H9 (cell line): Measurements from ENCODE around the gene AK8. TPM values are rescaled to one million over a fixed set of nuclear protein-coding genes. Genes with fewer than 3 reads are reported as not detected.

Experiments used
- DNase-seq: peaks from one replicate; pipeline ENCODE4 v3.0.0-alpha.2; 2017
- H2AFZ ChIP-seq: one replicate; pipeline ENCODE4 v1.6.1; 2013; ENCODE audit warnings: mild to moderate bottlenecking, low read length, control low read depth, moderate library complexity
- H2AK5ac ChIP-seq: 2 replicates; pipeline ENCODE4 v1.6.1; 2013; ENCODE audit warnings: low read length, control low read depth, mixed read lengths; ENCODE audit not compliant: insufficient read length
- H2BK120ac ChIP-seq: one replicate; pipeline ENCODE4 v1.6.1; 2013; ENCODE audit warnings: low read depth, mild to moderate bottlenecking, low read length, control low read depth, inconsistent platforms; ENCODE audit not compliant: poor library complexity, severe bottlenecking
- H2BK12ac ChIP-seq: 2 replicates; pipeline ENCODE4 v1.6.1; 2013; ENCODE audit warnings: low read length, control low read depth, mixed read lengths, low read depth; ENCODE audit not compliant: insufficient read length
- H2BK15ac ChIP-seq: 2 replicates; pipeline ENCODE4 v1.6.1; 2013; ENCODE audit warnings: low read depth, low read length, control low read depth
- H2BK20ac ChIP-seq: one replicate; pipeline ENCODE4 v1.6.1; 2013; ENCODE audit warnings: low read depth, mild to moderate bottlenecking, low read length, control low read depth, inconsistent platforms; ENCODE audit not compliant: poor library complexity, severe bottlenecking
- H2BK5ac ChIP-seq: 2 replicates; pipeline ENCODE4 v1.6.1; 2013; ENCODE audit warnings: low read length, control low read depth, mixed read lengths; ENCODE audit not compliant: insufficient read length
- H3K14ac ChIP-seq: 2 replicates; pipeline ENCODE4 v1.6.1; 2013; ENCODE audit warnings: low read length, control low read depth; ENCODE audit not compliant: insufficient read depth
- H3K18ac ChIP-seq: 2 replicates; pipeline ENCODE4 v1.6.1; 2013; ENCODE audit warnings: low read depth, mild to moderate bottlenecking, mixed read lengths, low read length, control low read depth; ENCODE audit not compliant: insufficient read length
- H3K23ac ChIP-seq: 2 replicates; pipeline ENCODE4 v1.6.1; 2013; ENCODE audit warnings: low read length, control low read depth, mixed read lengths, low read depth; ENCODE audit not compliant: insufficient read length
- H3K23me2 ChIP-seq: 2 replicates; pipeline ENCODE4 v1.6.1; 2013; ENCODE audit warnings: low read depth, mild to moderate bottlenecking, mixed read lengths, low read length, control low read depth; ENCODE audit not compliant: insufficient read length, poor library complexity, severe bottlenecking
- H3K27ac ChIP-seq: 2 replicates; pipeline ENCODE4 v1.5.1; 2013; ENCODE audit warnings: low read length, control low read depth, mixed read lengths, low read depth; ENCODE audit not compliant: insufficient read length
- H3K27me3 ChIP-seq: 2 replicates; pipeline ENCODE4 v1.6.1; 2013; ENCODE audit warnings: low read length, control low read depth, inconsistent platforms; ENCODE audit not compliant: insufficient read depth
- H3K4ac ChIP-seq: 2 replicates; pipeline ENCODE4 v1.6.1; 2013; ENCODE audit warnings: low read depth, mild to moderate bottlenecking, control low read depth, inconsistent platforms, low read length, moderate library complexity
- H3K4me1 ChIP-seq: 2 replicates; pipeline ENCODE4 v1.6.1; 2013; ENCODE audit warnings: low read length, control low read depth, inconsistent platforms; ENCODE audit not compliant: insufficient read depth
- H3K4me2 ChIP-seq: 2 replicates; pipeline ENCODE4 v1.6.1; 2013; ENCODE audit warnings: low read length, control low read depth, mixed read lengths; ENCODE audit not compliant: insufficient read length, insufficient read depth
- H3K56ac ChIP-seq: 2 replicates; pipeline ENCODE4 v1.6.1; 2013; ENCODE audit warnings: low read depth, mild to moderate bottlenecking, mixed read lengths, low read length, control low read depth; ENCODE audit not compliant: insufficient read length
- H3K79me1 ChIP-seq: 2 replicates; pipeline ENCODE4 v1.6.1; 2013; ENCODE audit warnings: low read depth, mild to moderate bottlenecking, moderate library complexity, low read length, control low read depth, inconsistent platforms; ENCODE audit not compliant: insufficient read depth, poor library complexity, severe bottlenecking
- H3K79me2 ChIP-seq: 2 replicates; pipeline ENCODE4 v1.6.1; 2013; ENCODE audit warnings: low read length, control low read depth, inconsistent platforms; ENCODE audit not compliant: insufficient read depth
- H3K9ac ChIP-seq: 2 replicates; pipeline ENCODE4 v1.6.1; 2013; ENCODE audit warnings: low read length, control low read depth, mixed read lengths; ENCODE audit not compliant: insufficient read length; ENCODE audit errors: extremely low read depth
- H3K9me3 ChIP-seq: one replicate; pipeline ENCODE4 v1.6.1; 2013; ENCODE audit warnings: low read depth, low read length, inconsistent platforms; ENCODE audit not compliant: control insufficient read depth
- H3T11ph ChIP-seq: one replicate; pipeline ENCODE4 v1.6.1; 2013; ENCODE audit warnings: mild to moderate bottlenecking, low read length, control low read depth, inconsistent platforms
- H4K20me1 ChIP-seq: one replicate; pipeline ENCODE4 v1.6.1; 2013; ENCODE audit not compliant: control insufficient read depth, insufficient read length, insufficient read depth
- H4K5ac ChIP-seq: 2 replicates; pipeline ENCODE4 v1.6.1; 2013; ENCODE audit warnings: low read depth, mild to moderate bottlenecking, mixed read lengths, low read length, control low read depth; ENCODE audit not compliant: insufficient read length
- H4K8ac ChIP-seq: replicated peaks from 2 replicates; pipeline ENCODE4 v1.6.1; 2013; ENCODE audit warnings: low read length, control low read depth, mixed read lengths, low read depth; ENCODE audit not compliant: insufficient read length
- H4K91ac ChIP-seq: 2 replicates; pipeline ENCODE4 v1.6.1; 2013; ENCODE audit warnings: low read depth, mild to moderate bottlenecking, moderate library complexity, mixed read lengths, low read length, control low read depth; ENCODE audit not compliant: insufficient read length
- H3K27ac Mint-ChIP-seq, 3 experiments: 2 replicates in 2 of 3; 3 replicates in 1 of 3; pipeline ENCODE4 v1.8.0; 2020 to 2021; ENCODE audit warnings: mixed read lengths in 3 of 3, mild to moderate bottlenecking in 1 of 3, moderate library complexity in 1 of 3
- H3K27me3 Mint-ChIP-seq: 2 replicates; pipeline ENCODE4 v1.8.0; 2021; ENCODE audit warnings: low read depth, mild to moderate bottlenecking, moderate library complexity, mixed read lengths
- H3K36me3 Mint-ChIP-seq, 3 experiments: 2 replicates in 2 of 3; 3 replicates in 1 of 3; pipeline ENCODE4 v1.8.0; 2020 to 2021; ENCODE audit warnings: low read depth in 3 of 3, mixed read lengths in 3 of 3; ENCODE audit not compliant: insufficient read depth in 1 of 3
- H3K4me1 Mint-ChIP-seq, 2 experiments: 2 replicates each; pipeline ENCODE4 v1.8.0; 2020; ENCODE audit warnings: mixed read lengths in 2 of 2
- H3K4me3 Mint-ChIP-seq, 2 experiments: 2 replicates in 1 of 2; 3 replicates in 1 of 2; pipeline ENCODE4 v1.8.0; 2020 to 2021; ENCODE audit warnings: mild to moderate bottlenecking in 2 of 2, mixed read lengths in 2 of 2, moderate library complexity in 1 of 2
- H3K9me3 Mint-ChIP-seq, 2 experiments: 2 replicates in 1 of 2; 3 replicates in 1 of 2; pipeline ENCODE4 v1.8.0; 2020; ENCODE audit warnings: mild to moderate bottlenecking in 2 of 2, mixed read lengths in 2 of 2, moderate library complexity in 1 of 2
- CTCF ChIP-seq: fragments of 200-600 bp; sonication (generic); conservative IDR thresholded peaks from 3 replicates; pipeline ENCODE4 v1.8.0; 2021; ENCODE audit warnings: antibody characterized with exemption, mild to moderate bottlenecking
- WGBS: extraction: QIAGEN DNeasy Blood & Tissue Kit; methylation state at CpG from one replicate; pipeline ENCODE4 v1.1.7; 2013; ENCODE audit warnings: missing lambda C conversion rate, low lambda C conversion rate, mixed read lengths; ENCODE audit not compliant: insufficient read length; ENCODE audit errors: extremely low coverage; 5-methylcytosine and 5-hydroxymethylcytosine counted together
- total RNA-seq: library from RNA; stranded (reverse); gene quantifications from 2 replicates; pipeline ENCODE4 v1.2.1, GENCODE V29; 2021

The AK8 gene
- total RNA-seq, 1 experiment from 2014 or later: 0.44 TPM

- H2BK20ac ChIP-seq: no peak overlapping the region
- no peaks in the 10 kb centered on the region for H4K20me1 ChIP-seq
- no peaks in the 10 kb centered on the region for H3K79me2 ChIP-seq
- no peaks in the 10 kb centered on the region for H3K27me3 ChIP-seq
- no peak overlapping the region for H2BK12ac ChIP-seq
- H3K27ac ChIP-seq: no peak overlapping the region
- Mint-ChIP-seq H3K4me3 (no peak overlapping the region), H3K27ac (no peak overlapping the region), H3K36me3 (no peaks in the 10 kb centered on the region), H3K9me3 (no peaks in the 10 kb centered on the region), H3K27me3 (peaks cover 11% of the 10 kb centered on the region), H3K4me1 (peaks cover 0 to 4% of the 10 kb centered on the region in 2 experiments; a peak in 1 of 4 replicates)
- H3K4ac ChIP-seq: no peak overlapping the region
- no peak overlapping the region for H2AFZ ChIP-seq
- H2AK5ac ChIP-seq: no peak overlapping the region
- H3K9me3 ChIP-seq: no peaks in the 10 kb centered on the region
- H2BK15ac ChIP-seq: no peak overlapping the region
- TF ChIP-seq CTCF: no peak
- H4K8ac ChIP-seq: no peak overlapping the region
- H3T11ph ChIP-seq: no peak overlapping the region
- no peak overlapping the region for H3K4me2 ChIP-seq
- no peak overlapping the region for H3K9ac ChIP-seq
- no peak overlapping the region for H2BK5ac ChIP-seq
- no peak overlapping the region for H2BK120ac ChIP-seq
- H3K23me2 ChIP-seq: no peaks in the 10 kb centered on the region
- H3K4me1 ChIP-seq: no peaks in the 10 kb centered on the region
- H3K79me1 ChIP-seq: no peaks in the 10 kb centered on the region
- no CpG with 5 or more reads among the region's 4 CpGs for WGBS
- no peak for DNase-seq
- no peak overlapping the region for H3K23ac ChIP-seq
- no peak overlapping the region for H3K18ac ChIP-seq
- H4K91ac ChIP-seq: no peak overlapping the region
- H3K56ac ChIP-seq: no peak overlapping the region
- H3K14ac ChIP-seq: no peak overlapping the region
- H4K5ac ChIP-seq: no peak overlapping the region
Measured at GRCh38 chr9:132818588-132818987, 59.5 kb downstream of the AK8 start.
